ENCODE measurements around the gene ZNF618.

GRCh38 chr9:113907282-113907681, 31.2 kb downstream of the ZNF618 start:
- TF ChIP-seq CTCF (conservative IDR thresholded peaks at IDR 0.05; ENCODE audit: low read depth, low read length) (no peak), EZH2phosphoT487 (IDR thresholded peaks at IDR 0.05; ENCODE audit: borderline replicate concordance, low read length) (no peak), EZH2 (IDR thresholded peaks at IDR 0.05; ENCODE audit: low read length, unreplicated experiment) (no peak)

All from PC-3 (cell line).